H9 (cell line): ENCODE data around the gene KRT13. TPM values are rescaled to one million over a fixed set of nuclear protein-coding genes. Genes with fewer than 3 reads are reported as not detected.

Experiments
- DNase-seq: peaks from one replicate; pipeline ENCODE4 v3.0.0-alpha.2; 2017
- H2AFZ ChIP-seq: one replicate; pipeline ENCODE4 v1.6.1; 2013; ENCODE audit warnings: mild to moderate bottlenecking, low read length, control low read depth, moderate library complexity
- H2AK5ac ChIP-seq: 2 replicates; pipeline ENCODE4 v1.6.1; 2013; ENCODE audit warnings: low read length, control low read depth, mixed read lengths; ENCODE audit not compliant: insufficient read length
- H2BK120ac ChIP-seq: one replicate; pipeline ENCODE4 v1.6.1; 2013; ENCODE audit warnings: low read depth, mild to moderate bottlenecking, low read length, control low read depth, inconsistent platforms; ENCODE audit not compliant: poor library complexity, severe bottlenecking
- H2BK12ac ChIP-seq: 2 replicates; pipeline ENCODE4 v1.6.1; 2013; ENCODE audit warnings: low read length, control low read depth, mixed read lengths, low read depth; ENCODE audit not compliant: insufficient read length
- H2BK15ac ChIP-seq: 2 replicates; pipeline ENCODE4 v1.6.1; 2013; ENCODE audit warnings: low read depth, low read length, control low read depth
- H2BK20ac ChIP-seq: one replicate; pipeline ENCODE4 v1.6.1; 2013; ENCODE audit warnings: low read depth, mild to moderate bottlenecking, low read length, control low read depth, inconsistent platforms; ENCODE audit not compliant: poor library complexity, severe bottlenecking
- H2BK5ac ChIP-seq: 2 replicates; pipeline ENCODE4 v1.6.1; 2013; ENCODE audit warnings: low read length, control low read depth, mixed read lengths; ENCODE audit not compliant: insufficient read length
- H3K14ac ChIP-seq: 2 replicates; pipeline ENCODE4 v1.6.1; 2013; ENCODE audit warnings: low read length, control low read depth; ENCODE audit not compliant: insufficient read depth
- H3K18ac ChIP-seq: 2 replicates; pipeline ENCODE4 v1.6.1; 2013; ENCODE audit warnings: low read depth, mild to moderate bottlenecking, mixed read lengths, low read length, control low read depth; ENCODE audit not compliant: insufficient read length
- H3K23ac ChIP-seq: 2 replicates; pipeline ENCODE4 v1.6.1; 2013; ENCODE audit warnings: low read length, control low read depth, mixed read lengths, low read depth; ENCODE audit not compliant: insufficient read length
- H3K23me2 ChIP-seq: 2 replicates; pipeline ENCODE4 v1.6.1; 2013; ENCODE audit warnings: low read depth, mild to moderate bottlenecking, mixed read lengths, low read length, control low read depth; ENCODE audit not compliant: insufficient read length, poor library complexity, severe bottlenecking
- H3K27ac ChIP-seq: 2 replicates; pipeline ENCODE4 v1.5.1; 2013; ENCODE audit warnings: low read length, control low read depth, mixed read lengths, low read depth; ENCODE audit not compliant: insufficient read length
- H3K27me3 ChIP-seq: 2 replicates; pipeline ENCODE4 v1.6.1; 2013; ENCODE audit warnings: low read length, control low read depth, inconsistent platforms; ENCODE audit not compliant: insufficient read depth
- H3K4ac ChIP-seq: 2 replicates; pipeline ENCODE4 v1.6.1; 2013; ENCODE audit warnings: low read depth, mild to moderate bottlenecking, control low read depth, inconsistent platforms, low read length, moderate library complexity
- H3K4me1 ChIP-seq: 2 replicates; pipeline ENCODE4 v1.6.1; 2013; ENCODE audit warnings: low read length, control low read depth, inconsistent platforms; ENCODE audit not compliant: insufficient read depth
- H3K4me2 ChIP-seq: 2 replicates; pipeline ENCODE4 v1.6.1; 2013; ENCODE audit warnings: low read length, control low read depth, mixed read lengths; ENCODE audit not compliant: insufficient read length, insufficient read depth
- H3K56ac ChIP-seq: 2 replicates; pipeline ENCODE4 v1.6.1; 2013; ENCODE audit warnings: low read depth, mild to moderate bottlenecking, mixed read lengths, low read length, control low read depth; ENCODE audit not compliant: insufficient read length
- H3K79me1 ChIP-seq: 2 replicates; pipeline ENCODE4 v1.6.1; 2013; ENCODE audit warnings: low read depth, mild to moderate bottlenecking, moderate library complexity, low read length, control low read depth, inconsistent platforms; ENCODE audit not compliant: insufficient read depth, poor library complexity, severe bottlenecking
- H3K79me2 ChIP-seq: 2 replicates; pipeline ENCODE4 v1.6.1; 2013; ENCODE audit warnings: low read length, control low read depth, inconsistent platforms; ENCODE audit not compliant: insufficient read depth
- H3K9ac ChIP-seq: 2 replicates; pipeline ENCODE4 v1.6.1; 2013; ENCODE audit warnings: low read length, control low read depth, mixed read lengths; ENCODE audit not compliant: insufficient read length; ENCODE audit errors: extremely low read depth
- H3K9me3 ChIP-seq: one replicate; pipeline ENCODE4 v1.6.1; 2013; ENCODE audit warnings: low read depth, low read length, inconsistent platforms; ENCODE audit not compliant: control insufficient read depth
- H3T11ph ChIP-seq: one replicate; pipeline ENCODE4 v1.6.1; 2013; ENCODE audit warnings: mild to moderate bottlenecking, low read length, control low read depth, inconsistent platforms
- H4K20me1 ChIP-seq: one replicate; pipeline ENCODE4 v1.6.1; 2013; ENCODE audit not compliant: control insufficient read depth, insufficient read length, insufficient read depth
- H4K5ac ChIP-seq: 2 replicates; pipeline ENCODE4 v1.6.1; 2013; ENCODE audit warnings: low read depth, mild to moderate bottlenecking, mixed read lengths, low read length, control low read depth; ENCODE audit not compliant: insufficient read length
- H4K8ac ChIP-seq: replicated peaks from 2 replicates; pipeline ENCODE4 v1.6.1; 2013; ENCODE audit warnings: low read length, control low read depth, mixed read lengths, low read depth; ENCODE audit not compliant: insufficient read length
- H4K91ac ChIP-seq: 2 replicates; pipeline ENCODE4 v1.6.1; 2013; ENCODE audit warnings: low read depth, mild to moderate bottlenecking, moderate library complexity, mixed read lengths, low read length, control low read depth; ENCODE audit not compliant: insufficient read length
- H3K27ac Mint-ChIP-seq, 3 experiments: 2 replicates in 2 of 3; 3 replicates in 1 of 3; pipeline ENCODE4 v1.8.0; 2020 to 2021; ENCODE audit warnings: mixed read lengths in 3 of 3, mild to moderate bottlenecking in 1 of 3, moderate library complexity in 1 of 3
- H3K27me3 Mint-ChIP-seq: 2 replicates; pipeline ENCODE4 v1.8.0; 2021; ENCODE audit warnings: low read depth, mild to moderate bottlenecking, moderate library complexity, mixed read lengths
- H3K36me3 Mint-ChIP-seq, 3 experiments: 2 replicates in 2 of 3; 3 replicates in 1 of 3; pipeline ENCODE4 v1.8.0; 2020 to 2021; ENCODE audit warnings: low read depth in 3 of 3, mixed read lengths in 3 of 3; ENCODE audit not compliant: insufficient read depth in 1 of 3
- H3K4me1 Mint-ChIP-seq, 2 experiments: 2 replicates each; pipeline ENCODE4 v1.8.0; 2020; ENCODE audit warnings: mixed read lengths in 2 of 2
- H3K4me3 Mint-ChIP-seq, 2 experiments: 2 replicates in 1 of 2; 3 replicates in 1 of 2; pipeline ENCODE4 v1.8.0; 2020 to 2021; ENCODE audit warnings: mild to moderate bottlenecking in 2 of 2, mixed read lengths in 2 of 2, moderate library complexity in 1 of 2
- H3K9me3 Mint-ChIP-seq, 2 experiments: 2 replicates in 1 of 2; 3 replicates in 1 of 2; pipeline ENCODE4 v1.8.0; 2020; ENCODE audit warnings: mild to moderate bottlenecking in 2 of 2, mixed read lengths in 2 of 2, moderate library complexity in 1 of 2
- WGBS: extraction: QIAGEN DNeasy Blood & Tissue Kit; methylation state at CpG from one replicate; pipeline ENCODE4 v1.1.7; 2013; ENCODE audit warnings: missing lambda C conversion rate, low lambda C conversion rate, mixed read lengths; ENCODE audit not compliant: insufficient read length; ENCODE audit errors: extremely low coverage; 5-methylcytosine and 5-hydroxymethylcytosine counted together
- total RNA-seq: library from RNA; stranded (reverse); gene quantifications from 2 replicates; pipeline ENCODE4 v1.2.1, GENCODE V29; 2021
- TF ChIP-seq, protein P1 (sequence below): fragments of 200-600 bp; sonication (generic); conservative IDR thresholded peaks from 3 replicates; pipeline ENCODE4 v1.8.0; 2021; ENCODE audit warnings: antibody characterized with exemption, mild to moderate bottlenecking

The KRT13 gene
- total RNA-seq, 1 experiment from 2014 or later = not detected

DNA sequence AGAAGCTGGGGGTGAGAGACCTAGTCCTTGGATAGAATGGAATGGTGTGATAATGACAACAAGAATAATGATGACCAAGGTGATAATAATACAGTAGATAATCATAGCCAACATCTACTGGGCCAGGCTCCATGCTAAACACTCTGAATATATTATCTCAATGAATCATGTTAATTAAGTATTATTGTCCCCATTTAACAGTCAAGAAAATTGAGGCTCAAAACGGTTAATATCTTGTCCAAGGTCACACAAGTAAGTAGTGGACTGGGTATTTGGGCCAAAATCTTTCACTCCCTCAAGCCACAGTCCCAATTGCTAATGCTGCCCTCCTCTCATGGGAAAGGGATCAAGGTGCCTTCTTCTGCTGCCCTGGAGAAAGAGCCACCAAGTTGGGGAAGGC is 26.6 kb upstream of the KRT13 start:
- H4K20me1 ChIP-seq = no peaks in the 10 kb centered on the region
- peaks cover 22% of the 10 kb centered on the region for H3K27me3 Mint-ChIP-seq

More for the DNA sequence above, 26.6 kb upstream of the KRT13 start:
- no peaks in the 10 kb centered on the region; a peak in 1 of 5 replicates for H3K9me3 Mint-ChIP-seq
- Histone ChIP-seq H3K56ac (no peak overlapping the region), H2BK15ac (no peak overlapping the region), H2BK120ac (no peak overlapping the region), H3K9me3 (no peaks in the 10 kb centered on the region), H2BK20ac (no peak overlapping the region), H3K4ac (no peak overlapping the region), H4K8ac (no peak overlapping the region), H2BK12ac (no peak overlapping the region), H2AFZ (no peak overlapping the region), H3K79me2 (peaks cover under 1% of the 10 kb centered on the region; the same call in 1 of the 2 replicates), H3K23ac (no peak overlapping the region), H3K23me2 (peaks cover 9% of the 10 kb centered on the region), H3K9ac (no peak overlapping the region), H2BK5ac (no peak overlapping the region), H4K5ac (no peak overlapping the region), H3K79me1 (no peaks in the 10 kb centered on the region), H2AK5ac (no peak overlapping the region), H4K91ac (no peak overlapping the region), H3K27ac (no peak overlapping the region), H3K4me1 (peaks cover 2% of the 10 kb centered on the region; the same call in 1 of the 2 replicates), H3K18ac (no peak overlapping the region), H3K4me2 (no peak overlapping the region), H3K14ac (no peak overlapping the region), H3K27me3 (no peaks in the 10 kb centered on the region), H3T11ph (no peak overlapping the region)
- WGBS = no CpG with 5 or more reads among the region's 1 CpG
- H3K4me1 Mint-ChIP-seq = peaks cover 42 to 43% of the 10 kb centered on the region in 2 experiments
- no peak overlapping the region for H3K27ac Mint-ChIP-seq
- DNase-seq = no peak
- no peak overlapping the region for H3K4me3 Mint-ChIP-seq
- TF ChIP-seq, protein P1, sequence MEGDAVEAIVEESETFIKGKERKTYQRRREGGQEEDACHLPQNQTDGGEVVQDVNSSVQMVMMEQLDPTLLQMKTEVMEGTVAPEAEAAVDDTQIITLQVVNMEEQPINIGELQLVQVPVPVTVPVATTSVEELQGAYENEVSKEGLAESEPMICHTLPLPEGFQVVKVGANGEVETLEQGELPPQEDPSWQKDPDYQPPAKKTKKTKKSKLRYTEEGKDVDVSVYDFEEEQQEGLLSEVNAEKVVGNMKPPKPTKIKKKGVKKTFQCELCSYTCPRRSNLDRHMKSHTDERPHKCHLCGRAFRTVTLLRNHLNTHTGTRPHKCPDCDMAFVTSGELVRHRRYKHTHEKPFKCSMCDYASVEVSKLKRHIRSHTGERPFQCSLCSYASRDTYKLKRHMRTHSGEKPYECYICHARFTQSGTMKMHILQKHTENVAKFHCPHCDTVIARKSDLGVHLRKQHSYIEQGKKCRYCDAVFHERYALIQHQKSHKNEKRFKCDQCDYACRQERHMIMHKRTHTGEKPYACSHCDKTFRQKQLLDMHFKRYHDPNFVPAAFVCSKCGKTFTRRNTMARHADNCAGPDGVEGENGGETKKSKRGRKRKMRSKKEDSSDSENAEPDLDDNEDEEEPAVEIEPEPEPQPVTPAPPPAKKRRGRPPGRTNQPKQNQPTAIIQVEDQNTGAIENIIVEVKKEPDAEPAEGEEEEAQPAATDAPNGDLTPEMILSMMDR = no peak
- H3K36me3 Mint-ChIP-seq = peaks cover 1 to 2% (median 1%) of the 10 kb centered on the region in 3 experiments; a peak in 4 of 7 replicates
